B cell (primary cell): ENCODE data around the gene MBTPS1.

Experiments
- CTCF ChIP-seq: fragments of 200-600 bp; IDR thresholded peaks from one replicate; pipeline ENCODE4 v1.8.0; 2022; ENCODE audit warnings: antibody characterized with exemption, mild to moderate bottlenecking
- EZH2 ChIP-seq: IDR thresholded peaks from 2 replicates; pipeline ENCODE4 v1.6.1; 2012; ENCODE audit warnings: borderline replicate concordance, low read depth, mild to moderate bottlenecking, moderate library complexity, low read length; ENCODE audit not compliant: insufficient read depth, poor library complexity, severe bottlenecking

GRCh38 chr16:84055801-84056634 is 60.7 kb downstream of the MBTPS1 start:
- TF ChIP-seq CTCF (no peak), EZH2 (no peak)
